IMR-90 (cell line): Measurements from ENCODE around the gene PPP6R3. TPM values are rescaled to one million over a fixed set of nuclear protein-coding genes. Genes with fewer than 3 reads are reported as not detected.

Experiments used
- ATAC-seq: fragments of 200-7000 bp; cut with Tn5 transposase; 2 replicates; pipeline ENCODE4 v1.9.1; 2020; ENCODE audit warnings: low read depth, mild to moderate bottlenecking, moderate library complexity
- BruUV-seq: library from RNA; stranded (reverse); fragments of 400-500 nt; replicated peaks from 2 replicates; lab custom pipeline; 2021; lab: Mats Ljungman, UMichigan
- CTCF ChIA-PET: fragments of 300-600 bp; formaldehyde crosslinking; extraction: SDS; loops from one replicate; lab custom pipeline; 2021; ENCODE audit warnings: antibody characterized with exemption; lab: Yijun Ruan, JAX
- POLR2A ChIA-PET: fragments of 300-600 bp; sonication (Branson Sonifier 250); formaldehyde crosslinking; loops from one replicate; lab custom pipeline; 2022; ENCODE audit warnings: antibody characterized with exemption; ENCODE audit not compliant: unreplicated experiment; lab: Charles Lee
- DNase-seq: peaks from one replicate; pipeline ENCODE4 v3.0.0; 2013
- H2AFZ ChIP-seq: replicated peaks from 2 replicates; pipeline ENCODE3; 2013; ENCODE audit warnings: low read length, mild to moderate bottlenecking; ENCODE audit not compliant: poor library complexity
- H2AK5ac ChIP-seq: 2 replicates; pipeline ENCODE4 v1.6.1; 2013; ENCODE audit warnings: low read depth, low read length, inconsistent platforms
- H2AK9ac ChIP-seq: replicated peaks from 2 replicates; pipeline ENCODE3; 2013; ENCODE audit warnings: mild to moderate bottlenecking, low read depth, low read length, moderate library complexity; ENCODE audit not compliant: poor library complexity
- H2BK120ac ChIP-seq: 2 replicates; pipeline ENCODE4 v1.6.1; 2013; ENCODE audit warnings: low read depth, low read length, inconsistent platforms
- H2BK15ac ChIP-seq: 3 replicates; pipeline ENCODE4 v1.6.1; 2013; ENCODE audit warnings: low read depth, low read length, inconsistent platforms
- H2BK20ac ChIP-seq: 2 replicates; pipeline ENCODE4 v1.6.1; 2013; ENCODE audit warnings: low read depth, mild to moderate bottlenecking, inconsistent platforms, low read length, moderate library complexity
- H2BK5ac ChIP-seq: 2 replicates; pipeline ENCODE4 v1.6.1; 2013; ENCODE audit warnings: mild to moderate bottlenecking, low read depth, low read length, inconsistent platforms; ENCODE audit not compliant: poor library complexity, severe bottlenecking
- H3K14ac ChIP-seq: replicated peaks from 2 replicates; pipeline ENCODE4 v1.6.1; 2013; ENCODE audit warnings: low read depth, low read length, inconsistent platforms
- H3K18ac ChIP-seq: 2 replicates; pipeline ENCODE4 v1.6.1; 2013; ENCODE audit warnings: low read depth, low read length, control low read depth
- H3K23ac ChIP-seq: 2 replicates; pipeline ENCODE4 v1.6.1; 2013; ENCODE audit warnings: low read depth, low read length, inconsistent platforms
- H3K27ac ChIP-seq: 2 replicates; pipeline ENCODE4 v1.5.1; 2013; ENCODE audit warnings: mild to moderate bottlenecking, control low read depth, low read length; ENCODE audit not compliant: insufficient read depth
- H3K27me3 ChIP-seq: 2 replicates; pipeline ENCODE4 v1.6.1; 2013; ENCODE audit warnings: low read length; ENCODE audit not compliant: control insufficient read depth, insufficient read depth
- H3K36me3 ChIP-seq: 2 replicates; pipeline ENCODE4 v1.6.1; 2013; ENCODE audit warnings: low read length, mixed read lengths; ENCODE audit not compliant: control insufficient read depth, insufficient read depth
- H3K4ac ChIP-seq: 2 replicates; pipeline ENCODE4 v1.6.1; 2013; ENCODE audit warnings: low read depth, low read length, inconsistent platforms
- H3K4me1 ChIP-seq: 2 replicates; pipeline ENCODE4 v1.6.1; 2013; ENCODE audit warnings: low read length, mixed read lengths; ENCODE audit not compliant: control insufficient read depth, insufficient read depth
- H3K4me2 ChIP-seq: 2 replicates; pipeline ENCODE4 v1.6.1; 2013; ENCODE audit warnings: low read depth, mild to moderate bottlenecking, control low read depth, low read length, moderate library complexity
- H3K4me3 ChIP-seq: 2 replicates; pipeline ENCODE4 v1.5.1; 2013; ENCODE audit warnings: low read depth, mild to moderate bottlenecking, control low read depth, low read length, moderate library complexity; ENCODE audit not compliant: insufficient read depth
- H3K56ac ChIP-seq: 2 replicates; pipeline ENCODE4 v1.6.1; 2013; ENCODE audit warnings: low read length, inconsistent platforms; ENCODE audit not compliant: insufficient read depth; ENCODE audit errors: extremely low read depth
- H3K79me1 ChIP-seq, 2 experiments: 2 replicates each; pipeline ENCODE4 v1.6.1; 2013; ENCODE audit warnings: low read length in 2 of 2, inconsistent platforms in 1 of 2, low read depth in 1 of 2
- H3K9ac ChIP-seq: 2 replicates; pipeline ENCODE4 v1.6.1; 2013; ENCODE audit warnings: low read depth, low read length, control low read depth
- H3K9me1 ChIP-seq: 2 replicates; pipeline ENCODE4 v1.6.1; 2013; ENCODE audit warnings: low read length, inconsistent platforms; ENCODE audit not compliant: insufficient read depth
- H3K9me3 ChIP-seq: 2 replicates; pipeline ENCODE4 v1.6.1; 2013; ENCODE audit warnings: low read length; ENCODE audit not compliant: control insufficient read depth, insufficient read depth
- H4K20me1 ChIP-seq: 2 replicates; pipeline ENCODE4 v1.6.1; 2013; ENCODE audit warnings: low read length, inconsistent platforms; ENCODE audit not compliant: insufficient read depth
- H4K5ac ChIP-seq: 2 replicates; pipeline ENCODE4 v1.6.1; 2013; ENCODE audit warnings: mild to moderate bottlenecking, low read depth, low read length, control low read depth
- H4K8ac ChIP-seq, 2 experiments: 2 replicates each; pipeline ENCODE4 v1.6.1; 2013; ENCODE audit warnings: low read depth in 2 of 2, low read length in 2 of 2, control low read depth in 1 of 2, inconsistent platforms in 1 of 2
- H4K91ac ChIP-seq: 2 replicates; pipeline ENCODE4 v1.6.1; 2013; ENCODE audit warnings: low read depth, low read length, inconsistent platforms; ENCODE audit not compliant: insufficient read depth
- CEBPB ChIP-seq: IDR thresholded peaks from 2 replicates; pipeline ENCODE4 v1.6.1; 2012; ENCODE audit warnings: low read depth, low read length, improper control_type of control experiment
- MAZ ChIP-seq: IDR thresholded peaks from 2 replicates; pipeline ENCODE4 v1.6.1; 2012; ENCODE audit warnings: low read depth, mild to moderate bottlenecking, low read length, improper control_type of control experiment, moderate library complexity, borderline replicate concordance
- POLR2A ChIP-seq: IDR thresholded peaks from 2 replicates; pipeline ENCODE4 v1.6.1; 2012; ENCODE audit warnings: mild to moderate bottlenecking, low read depth, low read length
- SMC3 ChIP-seq: fragments of 150-350 bp; IDR thresholded peaks from 2 replicates; pipeline ENCODE4 v1.6.1; 2016; ENCODE audit warnings: low read depth, mild to moderate bottlenecking, antibody characterized with exemption, low read length, moderate library complexity
- WGBS, 2 experiments: methylation state at CpG; one replicate each; pipeline versions ENCODE4 v1.1.5 to v1.1.7; 2013; ENCODE audit warnings: missing lambda C conversion rate in 2 of 2; ENCODE audit not compliant: insufficient read length in 1 of 2; ENCODE audit errors: extremely low coverage in 2 of 2; 5-methylcytosine and 5-hydroxymethylcytosine counted together
- dilution Hi-C: fragments of 300-500 bp; cut with HindIII; formaldehyde crosslinking; loops from one replicate; pipeline ENCODE4 v1.14.3; 2018; ENCODE audit warnings: low sequenced_read_pairs; ENCODE audit not compliant: unreplicated experiment
- in situ Hi-C: fragments of 300-500 bp; cut with MboI; formaldehyde crosslinking; loops from 3 replicates; pipeline ENCODE4 v1.14.3; 2019; ENCODE audit warnings: low sequenced_read_pairs, inconsistent platforms, mixed read lengths
- intact Hi-C: fragments of 100-400 bp; cut with micrococcal nuclease; formaldehyde crosslinking; loops from 2 replicates; pipeline ENCODE4 v1.10.0; 2022
- polyA plus RNA-seq, 3 experiments: library from polyadenylated mRNA; depleted of rRNA; stranded (reverse); fragments of >200 nt; gene quantifications; 2 replicates each; pipeline ENCODE4 v1.2.3, GENCODE V29; 2012; ENCODE audit warnings: low replicate concordance in 1 of 3
- total RNA-seq: library from RNA; depleted of rRNA; stranded (reverse); fragments of >200 nt; gene quantifications from 2 replicates; pipeline ENCODE4 v1.2.3, GENCODE V29; 2012

PPP6R3 gene
- total and polyA plus RNA-seq, 2 of the 4 experiments (the other 2 are of a cell fraction) = 29.0 to 123 TPM

- H3K4me2 ChIP-seq = no peak overlapping the region; the same call in 1 of the 2 replicates
These were observed 37.2 kb downstream of the PPP6R3 start for GRCh38 chr11:68497761-68498160.

More at GRCh38 chr11:68497761-68498160, 37.2 kb downstream of the PPP6R3 start:
- no peak overlapping the region for H2BK20ac ChIP-seq
- H3K4me3 ChIP-seq = no peak overlapping the region
- no peak overlapping the region for H2BK120ac ChIP-seq
- no peak overlapping the region for H3K27ac ChIP-seq
- no peak overlapping the region for H3K4ac ChIP-seq
- no peaks in the 10 kb centered on the region for H3K9me3 ChIP-seq
- in situ Hi-C loops = no loop called here
- H2AK9ac ChIP-seq = no peak overlapping the region
- H4K5ac ChIP-seq = no peak overlapping the region
- H4K91ac ChIP-seq = no peak overlapping the region
- H3K23ac ChIP-seq = no peak overlapping the region
- intact Hi-C loops = no loop called here
- no peak overlapping the region for H2BK15ac ChIP-seq
- H3K9ac ChIP-seq = no peak overlapping the region
- dilution Hi-C loops = no loop called here
- no peaks in the 10 kb centered on the region for H3K27me3 ChIP-seq
- WGBS, 2 experiments = no CpG with 5 or more reads among the region's 2 CpGs
- H3K9me1 ChIP-seq = peaks cover 30% of the 10 kb centered on the region
- no peaks in the 10 kb centered on the region for H3K36me3 ChIP-seq
- H3K56ac ChIP-seq = no peak overlapping the region
- no peak overlapping the region for H3K14ac ChIP-seq
- peaks cover 95% of the 10 kb centered on the region for H4K20me1 ChIP-seq
- no peak overlapping the region for H2AFZ ChIP-seq
- no peak overlapping the region for H2AK5ac ChIP-seq
- no peak overlapping the region for H4K8ac ChIP-seq
- DNase-seq = no peak
- no peak for TF ChIP-seq SMC3
- TF ChIP-seq MAZ = no peak
- TF ChIP-seq POLR2A = no peak
- peak; percentile 20; the same call in 1 of the 2 replicates for TF ChIP-seq CEBPB
- no peak overlapping the region for H2BK5ac ChIP-seq
- H3K79me1 ChIP-seq = peaks cover 16 to 79% of the 10 kb centered on the region in 2 experiments
- CTCF ChIA-PET = no interaction called here
- no peak overlapping the region for H3K18ac ChIP-seq
- POLR2A ChIA-PET = no interaction called here
- no TSS peak for BruUV-seq
- no peak for ATAC-seq
- H3K4me1 ChIP-seq = peaks cover 9% of the 10 kb centered on the region
